ENCODE results near the gene EVX1.

EVX1 gene

DNA sequence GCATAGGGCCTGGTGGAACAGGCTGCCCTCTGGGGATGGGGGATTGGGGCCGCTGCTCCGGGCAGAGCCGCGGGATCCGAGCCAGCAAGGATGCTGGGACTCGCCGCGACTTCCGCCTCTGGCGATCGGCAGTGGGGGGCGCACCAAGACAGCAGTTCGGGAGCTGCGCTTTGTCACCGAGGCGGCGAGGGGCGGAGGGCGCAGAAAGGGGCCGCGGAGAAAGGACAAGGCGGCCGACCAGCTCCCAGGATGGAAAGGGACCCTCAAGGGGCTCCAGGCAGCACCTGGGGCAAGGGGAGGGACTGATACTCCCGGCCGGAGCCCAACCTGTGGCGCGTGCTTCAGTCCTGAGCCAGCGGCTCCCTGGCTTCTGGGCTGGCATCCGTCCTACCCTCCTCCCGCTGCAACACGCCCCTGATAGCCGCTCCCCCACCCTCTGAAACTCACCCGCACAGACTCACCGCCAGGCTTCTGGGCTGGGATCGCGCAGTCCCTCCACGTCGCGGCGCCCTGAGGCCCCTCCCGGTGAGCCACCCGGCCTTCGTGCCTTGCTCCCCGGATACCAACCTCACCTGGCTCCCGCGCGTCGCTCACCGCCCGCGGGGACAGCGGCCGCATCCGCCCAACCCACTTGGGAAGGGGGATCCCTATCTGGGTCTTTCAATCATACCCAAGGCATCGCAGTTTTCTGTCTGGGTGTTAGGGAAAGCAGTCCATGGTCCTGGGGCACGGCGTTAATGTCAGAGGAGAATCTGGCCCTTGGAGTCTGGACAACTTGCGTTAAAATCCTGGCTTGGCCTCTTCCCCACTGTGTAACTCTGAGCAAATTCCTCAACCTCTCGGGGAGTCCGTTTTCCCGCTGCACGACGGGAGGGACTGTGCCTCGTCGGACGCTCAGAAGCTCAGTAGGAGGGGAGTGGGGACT lies 7.0 kb upstream of the EVX1 start:
- no peak for DNase-seq (ENCODE audit: low read depth in 2 of 2)

DNA sequence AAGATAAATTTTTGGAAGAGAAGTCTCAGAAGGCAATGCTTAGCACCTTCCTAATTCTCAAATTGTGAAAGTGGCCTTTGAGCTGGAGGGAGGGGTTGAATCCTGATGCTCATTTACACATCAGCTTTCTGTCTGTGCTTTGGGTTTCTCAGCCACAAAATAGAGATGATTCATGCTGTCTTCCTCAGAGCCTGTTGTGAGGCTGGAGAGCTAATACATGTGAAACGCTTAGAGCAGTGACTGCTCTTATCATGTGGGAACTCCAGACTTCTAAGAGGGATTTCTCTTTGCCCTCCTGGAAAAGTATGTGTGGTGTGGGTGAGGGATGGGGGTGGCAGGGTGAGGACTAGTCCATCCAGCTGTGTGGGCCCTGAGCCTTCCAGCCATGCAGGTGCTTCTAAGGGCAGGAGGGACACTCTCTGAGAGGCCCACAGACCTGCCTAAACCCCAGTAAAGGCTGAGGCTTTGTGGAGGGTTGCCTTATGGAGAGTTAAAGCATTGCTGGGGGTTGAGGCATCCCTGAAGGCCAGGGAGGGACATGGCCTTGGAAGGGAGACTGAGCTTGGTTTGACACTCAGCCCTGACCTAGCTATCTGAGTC lies 4.8 kb upstream of the EVX1 start:
- DNase-seq (ENCODE audit: low read depth in 2 of 2): no peak

DNA sequence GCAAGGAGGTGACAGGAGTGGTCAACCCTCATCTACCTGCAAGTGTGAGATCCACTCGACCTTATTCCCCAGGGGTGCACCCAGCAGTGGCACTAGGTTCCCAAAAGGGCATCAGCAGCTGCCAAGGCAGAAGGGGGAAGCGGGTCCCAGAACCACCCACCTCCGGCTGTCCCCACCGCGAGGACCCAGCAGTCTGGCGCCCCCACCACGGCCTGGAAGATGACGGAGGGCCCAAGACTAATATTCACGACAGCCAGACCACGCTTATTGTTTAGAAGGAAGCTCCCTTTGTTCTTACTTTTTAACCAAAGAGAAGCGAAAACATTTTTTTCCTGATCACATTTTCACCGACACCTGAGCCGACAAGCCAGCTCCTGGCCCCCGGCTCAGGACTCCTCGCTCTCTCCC lies 3.6 kb upstream of the EVX1 start:
- no peak for DNase-seq (ENCODE audit: low read depth in 2 of 2)

DNA sequence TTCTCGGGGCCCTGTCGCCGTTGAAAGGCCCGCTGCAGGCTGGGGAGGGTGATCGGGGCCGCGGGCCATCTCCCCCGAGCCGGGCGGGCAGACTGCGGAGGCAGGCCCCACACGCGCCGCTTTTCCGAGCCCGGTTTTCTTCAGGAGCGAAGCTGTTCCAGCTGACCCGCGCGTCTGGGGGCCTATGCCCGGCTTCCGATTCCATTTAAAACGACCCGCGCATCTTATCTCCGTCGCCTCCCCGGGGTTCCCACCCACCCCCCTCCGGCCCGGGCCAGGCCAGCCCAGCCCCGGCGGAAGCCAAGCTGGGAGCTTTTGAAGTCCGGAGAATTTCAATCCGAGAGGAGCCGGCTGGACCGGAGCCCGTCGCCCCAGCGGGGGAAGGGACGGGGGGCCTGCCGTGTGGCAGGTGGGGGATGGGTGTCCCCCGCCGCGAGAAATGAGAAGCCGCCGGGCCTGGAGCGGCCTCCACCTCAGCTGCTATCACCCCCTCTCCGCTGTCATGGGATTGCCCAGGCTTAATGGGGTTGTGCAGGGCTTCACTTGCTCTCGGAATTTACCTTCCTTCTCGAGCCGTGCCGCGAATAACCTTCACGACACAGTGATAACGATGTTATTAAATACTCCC lies 3.1 kb upstream of the EVX1 start:
- no peak for DNase-seq (ENCODE audit: low read depth in 2 of 2)

DNA sequence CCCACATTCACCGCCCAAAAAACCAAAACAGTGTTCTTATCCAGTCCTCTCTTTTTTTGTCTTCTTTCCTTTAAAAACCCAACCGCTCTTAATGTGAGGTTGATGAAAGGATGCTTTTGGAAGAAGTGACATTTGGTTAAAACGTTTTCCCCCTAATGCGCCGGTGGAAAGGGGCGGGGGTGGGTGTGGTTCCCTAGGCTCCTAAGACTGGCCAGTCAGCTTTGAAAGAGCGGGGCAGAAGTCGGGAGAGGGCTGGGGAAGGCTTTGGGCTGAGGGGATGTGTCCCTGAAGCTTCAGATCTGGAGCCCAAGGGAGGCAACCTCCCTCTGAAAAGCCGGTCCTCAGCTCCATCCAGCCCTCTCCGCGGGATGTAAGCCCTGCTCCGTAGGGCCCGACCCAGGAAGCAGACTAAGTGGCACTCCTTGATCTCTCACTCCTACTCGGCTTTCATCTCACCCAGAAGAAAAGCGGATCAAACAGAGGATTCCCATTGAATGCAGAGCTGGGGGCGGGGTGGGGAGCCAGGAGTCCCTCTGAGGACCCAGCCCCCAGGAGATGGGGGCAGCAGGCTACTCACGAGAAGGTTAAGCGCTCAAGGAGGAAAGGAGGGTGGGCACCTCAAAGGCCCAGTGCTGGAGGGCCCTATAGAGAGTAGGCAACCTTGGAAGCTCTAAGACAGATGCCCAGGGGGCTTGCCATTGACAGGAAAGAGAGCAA lies 2.4 kb upstream of the EVX1 start:
- DNase-seq (ENCODE audit: low read depth in 2 of 2): no peak

DNA sequence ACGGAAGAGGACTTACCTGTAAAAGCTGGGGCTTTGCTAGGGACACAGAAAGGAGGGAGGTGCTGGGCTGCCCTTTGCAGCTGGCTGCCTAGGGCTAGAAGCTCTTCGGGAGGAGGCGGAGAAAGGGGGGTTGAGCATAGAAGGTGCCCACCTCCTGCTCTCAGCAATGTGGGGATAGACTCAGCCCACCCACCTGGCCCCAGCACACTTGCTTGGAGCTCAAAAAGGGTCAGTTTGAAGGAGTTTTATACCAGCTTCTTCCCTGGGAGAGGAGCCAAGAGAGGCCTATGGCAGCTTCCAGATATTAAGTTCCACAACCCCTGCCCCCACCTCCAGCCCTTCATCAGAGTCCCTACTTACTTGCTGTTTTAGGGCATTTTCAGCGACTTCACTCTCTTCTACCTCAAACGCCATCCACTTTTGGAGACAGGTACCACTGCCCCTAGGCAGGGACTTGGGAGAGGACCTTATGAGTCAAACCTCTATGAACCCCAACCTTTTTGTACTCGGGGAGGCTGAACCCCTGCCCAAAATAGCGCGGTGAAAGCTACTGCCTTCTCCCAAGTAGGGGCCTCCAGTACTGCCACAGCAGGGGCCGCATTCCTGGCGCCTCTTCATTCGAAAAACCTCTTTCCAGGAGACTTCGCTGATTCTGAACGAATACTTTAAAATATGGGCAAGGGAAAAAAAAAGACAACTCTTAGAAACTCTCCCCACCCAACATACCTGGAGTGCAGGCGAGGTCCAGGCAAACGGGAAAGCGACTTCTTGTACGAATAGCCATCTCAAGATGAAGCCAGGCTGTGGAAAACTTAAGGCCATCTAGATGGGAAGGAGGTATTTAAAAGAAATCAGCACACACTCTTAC lies 1.2 kb upstream of the EVX1 start:
- DNase-seq (ENCODE audit: low read depth in 2 of 2): no peak

DNA sequence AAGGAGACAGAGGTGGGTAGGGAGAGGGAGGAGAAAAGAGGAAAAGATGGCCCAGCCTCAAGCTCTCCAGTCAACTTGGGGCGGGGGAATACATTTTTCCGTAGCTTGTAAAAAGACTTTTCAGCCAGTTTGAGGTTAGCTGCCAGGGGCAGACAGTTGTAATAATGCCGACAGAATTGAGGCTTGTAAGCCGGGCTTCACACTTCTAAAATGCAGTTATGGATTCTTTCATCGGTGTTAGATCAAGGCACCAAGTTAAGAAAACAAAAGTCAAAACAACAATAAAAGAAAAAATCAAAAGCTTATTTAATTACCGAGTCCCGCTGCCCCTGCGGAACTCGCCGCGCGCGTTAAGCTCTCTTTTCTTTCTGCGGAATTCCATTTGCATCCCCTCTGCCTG lies 448 bp upstream of the EVX1 start:
- DNase-seq (ENCODE audit: low read depth in 2 of 2): no peak

DNA sequence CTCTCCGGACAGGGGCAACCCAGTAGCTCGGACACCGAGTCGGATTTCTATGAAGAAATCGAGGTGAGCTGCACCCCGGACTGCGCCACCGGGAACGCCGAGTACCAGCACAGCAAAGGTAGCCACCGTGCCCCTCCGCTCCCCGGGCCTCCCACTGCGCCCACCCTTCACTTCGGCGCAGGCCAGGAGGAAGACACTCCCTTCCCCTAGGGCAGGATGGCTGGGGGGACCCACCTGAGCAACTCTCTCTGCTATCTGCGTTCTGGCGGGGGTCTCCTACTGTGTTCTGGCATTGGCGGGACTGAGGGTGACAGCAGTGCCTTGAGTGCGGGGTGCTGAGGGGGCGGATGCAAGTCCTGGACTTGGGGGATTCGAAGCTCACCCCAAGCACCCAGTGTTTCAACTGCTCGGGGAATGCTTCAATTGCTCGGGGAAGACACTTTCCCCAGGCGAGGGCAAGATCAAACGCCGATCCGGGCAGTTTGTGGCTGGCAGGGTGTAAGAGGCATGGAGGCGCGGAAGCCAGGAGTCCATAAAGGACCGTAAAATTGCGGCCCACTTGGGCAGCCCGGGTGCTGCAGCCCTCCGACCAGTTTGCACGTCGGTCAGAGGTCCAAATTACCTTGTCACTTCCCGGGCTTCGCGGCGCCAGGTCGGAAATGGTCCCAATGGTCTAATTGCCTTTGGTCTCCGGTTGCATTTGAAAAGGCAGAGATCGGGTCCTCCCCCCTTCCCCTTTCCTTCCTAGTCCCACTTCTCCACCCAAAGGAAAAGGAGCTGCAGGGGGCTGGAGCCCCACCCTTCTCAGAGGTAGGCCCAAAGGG lies 950 bp downstream of the EVX1 start:
- DNase-seq (ENCODE audit: low read depth in 2 of 2): no peak

DNA sequence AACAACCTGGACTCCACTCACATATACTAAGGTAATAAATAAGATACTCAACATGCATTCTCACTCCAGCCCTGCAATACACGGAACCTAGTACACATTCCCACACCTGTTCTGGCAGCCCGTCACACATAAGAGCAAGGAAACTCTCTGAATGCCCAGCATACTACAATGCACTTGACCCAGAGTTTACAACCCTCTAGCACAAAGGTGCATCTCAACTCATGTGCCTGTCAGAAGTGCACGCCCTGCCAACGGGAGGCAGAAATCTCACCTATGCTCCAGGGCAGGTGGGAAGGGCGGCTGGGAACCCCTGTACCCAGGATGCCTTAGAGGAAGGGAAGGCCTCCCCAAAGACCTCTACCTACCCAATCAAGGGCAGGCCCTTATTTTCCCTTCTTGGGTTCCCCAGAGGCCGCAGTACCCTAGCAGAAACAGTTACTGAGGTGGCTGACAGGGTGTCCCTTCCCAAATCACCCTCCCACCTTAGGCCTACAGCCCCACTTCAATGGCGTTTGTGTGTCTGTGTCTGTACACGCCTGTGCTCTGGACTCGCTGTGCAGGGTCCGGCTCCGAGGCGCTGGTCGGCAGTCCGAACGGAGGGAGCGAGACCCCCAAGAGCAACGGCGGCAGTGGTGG lies 2.0 kb downstream of the EVX1 start:
- no peak for DNase-seq (ENCODE audit: low read depth in 2 of 2)

DNA sequence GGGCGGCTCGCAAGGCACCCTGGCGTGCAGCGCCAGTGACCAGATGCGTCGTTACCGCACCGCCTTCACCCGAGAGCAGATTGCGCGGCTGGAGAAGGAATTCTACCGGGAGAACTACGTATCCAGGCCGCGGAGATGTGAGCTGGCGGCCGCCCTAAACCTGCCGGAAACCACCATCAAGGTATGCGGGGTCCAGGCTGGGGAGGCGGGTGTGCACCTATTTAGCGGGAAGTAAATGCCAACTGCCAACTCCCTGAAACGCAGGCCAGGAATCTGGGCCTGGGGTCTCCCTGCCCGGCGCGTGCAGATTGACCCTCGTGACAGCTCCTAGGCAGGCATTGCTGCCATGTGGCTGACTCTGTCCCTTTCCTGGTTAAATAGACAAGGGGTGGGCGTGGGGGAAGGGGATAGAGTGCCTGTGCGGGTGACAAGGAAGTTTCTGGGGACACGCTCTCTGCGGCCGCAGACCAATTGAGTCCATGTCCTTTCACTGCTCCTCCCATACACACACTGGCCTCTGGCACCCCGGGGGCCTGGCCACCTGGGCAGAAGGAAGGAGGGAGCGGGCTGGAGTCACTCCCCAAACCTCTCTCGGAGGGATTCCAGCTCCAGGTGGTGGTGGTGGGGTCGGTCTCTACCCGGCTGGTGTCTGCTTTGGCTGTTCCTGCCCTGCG lies 2.7 kb downstream of the EVX1 start:
- no peak for DNase-seq (ENCODE audit: low read depth in 2 of 2)

DNA sequence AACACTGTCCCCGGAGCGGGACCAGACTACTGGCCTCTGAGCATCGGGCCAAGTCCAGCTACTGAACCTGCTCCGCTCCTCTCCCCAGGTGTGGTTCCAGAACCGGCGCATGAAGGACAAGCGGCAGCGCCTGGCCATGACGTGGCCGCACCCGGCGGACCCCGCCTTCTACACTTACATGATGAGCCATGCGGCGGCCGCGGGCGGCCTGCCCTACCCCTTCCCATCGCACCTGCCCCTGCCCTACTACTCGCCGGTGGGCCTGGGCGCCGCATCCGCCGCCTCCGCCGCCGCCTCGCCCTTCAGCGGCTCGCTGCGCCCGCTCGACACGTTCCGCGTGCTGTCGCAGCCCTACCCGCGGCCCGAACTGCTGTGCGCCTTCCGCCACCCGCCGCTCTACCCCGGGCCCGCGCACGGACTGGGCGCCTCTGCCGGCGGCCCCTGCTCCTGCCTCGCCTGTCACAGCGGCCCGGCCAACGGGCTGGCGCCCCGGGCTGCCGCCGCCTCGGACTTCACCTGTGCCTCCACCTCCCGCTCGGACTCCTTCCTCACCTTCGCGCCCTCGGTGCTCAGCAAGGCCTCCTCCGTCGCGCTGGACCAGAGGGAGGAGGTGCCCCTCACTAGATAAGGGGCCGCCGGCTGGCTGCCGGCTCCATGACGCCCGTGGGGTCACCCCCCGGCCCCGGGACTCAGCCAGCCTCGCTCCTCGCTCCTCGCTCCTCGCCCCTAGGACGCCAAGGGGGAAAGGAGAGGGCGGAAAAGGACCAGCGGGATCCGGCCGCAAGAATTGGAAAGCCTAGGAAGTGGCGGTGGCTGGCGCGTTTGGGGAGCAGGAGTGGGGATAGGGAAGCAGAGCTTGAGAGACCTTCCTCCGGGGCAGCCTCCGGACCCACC lies 3.4 kb downstream of the EVX1 start:
- no peak for DNase-seq (ENCODE audit: low read depth in 2 of 2)

DNA sequence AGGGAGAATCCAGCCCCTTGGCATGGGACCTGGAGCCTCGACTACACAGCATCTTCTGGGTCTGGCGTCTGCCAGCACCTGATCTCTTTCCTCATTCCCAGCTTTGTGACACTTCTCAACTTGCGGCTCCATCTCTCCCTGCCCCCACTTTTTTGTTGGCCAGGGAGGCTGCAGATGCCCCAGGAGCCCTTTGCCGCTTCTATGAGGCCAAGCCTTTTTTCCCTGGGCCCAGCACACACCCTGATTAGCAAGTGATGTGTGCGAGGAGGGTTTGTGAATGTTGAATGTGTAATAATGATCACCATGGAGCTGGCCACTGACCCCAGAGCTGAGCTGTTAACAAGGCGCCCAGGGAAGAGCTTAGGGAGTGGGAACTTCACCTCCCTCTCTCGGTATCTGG lies 4.4 kb downstream of the EVX1 start:
- no peak for DNase-seq (ENCODE audit: low read depth in 2 of 2)

DNA sequence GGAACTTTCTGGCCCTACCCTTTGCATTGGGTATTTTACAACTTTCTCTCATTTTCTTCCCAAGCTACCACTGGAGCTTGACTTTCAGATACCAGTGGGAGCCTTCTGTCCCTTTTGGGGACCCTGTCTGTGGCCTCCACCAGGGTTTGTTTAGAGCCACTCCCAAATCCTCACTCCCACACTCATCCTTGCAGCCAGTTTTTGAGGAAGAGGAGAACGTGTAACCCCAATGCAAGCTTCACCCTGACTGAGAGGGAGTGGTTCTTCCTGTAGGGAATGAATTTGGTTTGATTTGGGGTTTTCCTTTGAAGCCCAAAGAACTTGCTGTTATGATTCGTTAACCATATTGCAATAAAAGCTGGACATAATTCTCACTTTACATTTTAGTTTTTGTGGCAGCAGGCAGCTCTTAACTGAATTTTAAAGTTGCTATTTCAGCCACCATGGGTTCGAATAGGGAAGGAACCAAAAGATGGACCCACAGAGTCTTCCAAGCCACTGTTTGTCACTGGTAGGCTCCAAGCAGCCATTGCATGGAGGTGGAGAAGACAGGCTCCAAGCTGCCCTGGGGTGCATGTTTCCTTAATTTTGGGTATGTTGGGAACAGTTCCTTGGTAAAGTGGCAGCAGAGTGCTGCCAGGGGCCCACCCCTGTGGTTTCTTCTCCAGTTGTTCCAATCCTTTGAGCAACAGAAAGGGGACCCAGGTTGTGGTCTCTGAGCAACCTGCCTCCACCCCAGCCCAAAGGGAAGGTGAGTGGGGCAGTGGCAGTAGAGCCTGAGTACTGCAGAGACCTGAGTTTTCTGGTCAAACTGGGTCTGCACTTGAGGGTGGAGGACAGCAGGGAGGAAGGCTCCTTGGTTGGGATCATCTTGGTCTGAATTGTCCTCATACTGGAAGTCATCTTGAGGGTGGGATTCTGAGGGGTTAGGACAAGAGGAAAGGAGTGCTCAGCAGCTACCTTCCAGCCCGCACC lies 5.1 kb downstream of the EVX1 start:
- no peak for DNase-seq (ENCODE audit: low read depth in 2 of 2)

DNA sequence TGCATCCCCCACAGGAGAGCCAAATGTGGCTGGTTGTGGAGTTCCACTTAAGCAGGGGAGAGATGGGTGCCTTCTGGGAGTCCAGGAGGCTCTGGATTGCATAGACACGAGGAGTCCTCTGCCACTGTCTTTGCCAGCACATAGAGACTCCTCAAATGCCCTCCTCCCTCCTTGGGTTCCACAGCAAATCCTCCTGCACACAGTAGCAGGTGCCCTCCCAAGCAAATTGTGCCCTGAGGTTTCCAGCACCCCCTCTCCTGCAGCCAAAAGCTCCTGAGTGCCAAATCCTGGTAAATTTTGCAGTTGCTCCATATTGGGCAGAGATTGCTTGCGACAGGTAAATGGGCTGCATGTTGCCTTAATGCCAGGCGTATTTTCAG lies 5.8 kb downstream of the EVX1 start:
- no peak for DNase-seq (ENCODE audit: low read depth in 2 of 2)

DNA sequence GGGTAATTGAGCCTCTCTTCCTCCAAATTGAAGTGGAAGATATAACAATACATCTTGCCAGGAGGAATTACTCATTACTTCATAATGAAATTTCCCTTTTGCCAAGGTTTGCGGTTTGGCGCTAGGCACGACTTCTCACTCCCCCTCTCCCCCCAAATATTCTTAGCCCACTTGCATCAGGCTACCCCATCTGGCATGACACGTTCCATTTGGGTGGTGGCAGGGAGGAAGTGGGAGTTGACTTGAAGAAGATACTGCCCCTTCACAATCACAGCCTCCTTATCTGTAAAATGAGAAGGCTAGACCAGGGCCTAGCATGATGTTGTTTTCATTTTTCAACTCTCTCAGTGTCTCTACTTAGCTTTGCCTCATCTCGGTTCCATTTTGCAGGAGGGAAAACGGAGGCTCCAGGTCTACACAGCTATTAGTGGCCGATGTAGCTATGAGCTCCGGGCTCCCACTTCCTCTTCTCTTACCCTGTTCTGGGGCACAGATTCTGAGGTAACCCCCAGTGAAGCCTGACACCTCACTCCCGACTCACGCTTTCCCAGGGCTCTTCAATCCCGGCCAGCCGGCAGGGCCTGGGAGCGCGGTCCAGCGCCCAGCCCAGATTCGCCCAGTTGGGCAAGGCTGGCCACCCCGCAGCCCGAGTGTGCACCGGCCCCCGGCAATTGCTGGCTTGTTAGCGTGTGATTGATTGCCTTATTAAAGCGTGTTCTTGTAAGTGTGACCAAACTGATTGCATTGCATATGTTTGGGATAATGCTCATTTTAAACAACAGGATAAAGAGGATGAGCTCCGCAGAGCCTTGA lies 6.5 kb downstream of the EVX1 start:
- no peak for DNase-seq (ENCODE audit: low read depth in 2 of 2)
